Medulla oblongata (tissue), 1 donor: ENCODE data around the gene CPLX1.
"Not testable (repeated sequence)": the region's sequence is repeated elsewhere in the genome, so short reads cannot be mapped to it uniquely, and the experiment has no call there.

Experiments
- DNase-seq: peaks from one replicate; pipeline ENCODE4 v3.0.0-alpha.2; 2015; ENCODE audit errors: extremely low spot score

The CPLX1 gene

DNA sequence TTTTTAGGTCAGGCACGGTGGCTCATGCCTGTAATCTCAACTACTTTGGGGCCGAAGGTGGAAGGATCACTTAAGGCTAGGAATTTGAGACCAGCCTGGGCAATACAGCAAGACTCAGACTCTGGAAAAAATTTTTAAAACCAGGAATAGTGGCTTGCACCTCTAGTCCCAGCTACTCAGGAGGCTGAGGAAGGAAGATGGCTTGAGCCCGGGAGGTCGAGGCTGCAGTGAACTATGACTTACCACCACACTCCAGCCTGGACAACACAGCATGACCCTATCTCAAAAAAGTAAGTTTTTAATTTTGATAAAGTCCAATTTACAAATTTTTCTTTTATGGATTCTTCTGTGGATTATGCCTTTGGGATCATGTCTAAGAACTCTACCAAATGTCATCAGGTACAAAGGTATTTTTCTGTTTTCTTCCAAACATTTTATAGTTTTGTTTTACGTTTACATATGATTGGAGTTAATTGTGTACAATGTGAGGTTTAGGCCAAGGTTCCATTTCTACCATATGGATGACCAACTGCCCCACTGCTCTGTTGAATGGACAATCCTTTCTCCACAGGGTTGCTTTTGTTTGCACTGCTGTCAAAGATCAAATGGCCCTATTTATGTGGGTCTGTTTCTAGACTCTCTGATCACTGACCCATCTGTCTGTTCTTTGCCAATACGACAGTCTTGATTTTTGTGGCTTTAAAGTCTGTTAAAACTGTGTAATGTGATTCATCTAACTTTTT lies 48.2 kb downstream of the CPLX1 start:
- DNase-seq = peak; percentile 62

GRCh38 chr4:776743-777441 lies 49.0 kb downstream of the CPLX1 start:
- no peak for DNase-seq

GRCh38 chr4:775485-775884 lies 50.4 kb downstream of the CPLX1 start:
- not testable (repeated sequence) for DNase-seq

DNA sequence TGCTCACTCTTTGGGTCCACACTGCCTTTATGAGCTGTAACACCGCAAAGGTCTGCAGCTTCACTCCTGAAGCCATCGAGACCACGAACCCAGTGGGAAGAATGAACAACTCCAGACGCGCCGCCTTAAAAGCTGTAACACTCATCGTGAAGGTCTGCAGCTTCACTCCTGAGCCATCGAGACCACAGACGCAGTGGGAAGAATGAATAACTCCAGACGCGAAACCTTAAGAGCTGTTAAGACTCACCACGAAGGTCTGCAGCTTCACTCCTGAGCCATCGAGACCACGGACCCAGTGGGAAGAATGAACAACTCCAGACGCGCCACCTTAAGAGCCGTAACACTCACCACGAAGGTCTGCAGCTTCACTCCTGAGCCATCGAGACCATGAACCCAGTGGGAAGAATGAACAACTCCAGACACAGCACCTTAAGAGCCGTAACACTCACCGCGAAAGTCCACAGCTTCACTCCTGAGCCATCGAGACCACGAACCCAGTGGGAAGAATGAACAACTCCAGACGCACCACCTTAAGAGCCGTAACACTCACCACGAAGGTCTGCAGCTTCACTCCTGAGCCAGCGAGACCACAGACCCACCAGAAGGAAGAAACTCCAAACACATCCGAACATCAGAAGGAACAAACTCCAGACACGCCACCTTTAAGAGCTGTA lies 51.4 kb downstream of the CPLX1 start:
- DNase-seq = not testable (repeated sequence)

DNA sequence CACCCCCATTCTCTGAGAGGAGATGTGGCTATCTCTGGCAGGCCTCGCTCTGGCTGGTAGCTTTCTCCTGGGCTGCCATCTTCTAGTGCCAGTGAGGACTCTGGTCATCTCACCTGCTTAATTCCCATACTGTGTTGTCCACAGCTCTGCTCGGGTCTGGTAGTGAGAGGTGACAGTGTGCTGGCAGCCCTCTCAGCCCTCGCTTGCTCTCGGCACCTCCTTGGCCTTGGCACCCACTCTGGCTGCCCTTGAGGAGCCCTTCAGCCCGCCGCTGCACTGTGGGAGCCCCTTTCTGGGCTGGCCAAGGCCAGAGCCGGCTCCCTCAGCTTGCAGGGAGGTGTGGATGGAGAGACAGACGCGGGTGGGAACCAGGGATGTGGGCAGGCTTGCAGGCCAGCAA lies 52.7 kb downstream of the CPLX1 start:
- no peak for DNase-seq

DNA sequence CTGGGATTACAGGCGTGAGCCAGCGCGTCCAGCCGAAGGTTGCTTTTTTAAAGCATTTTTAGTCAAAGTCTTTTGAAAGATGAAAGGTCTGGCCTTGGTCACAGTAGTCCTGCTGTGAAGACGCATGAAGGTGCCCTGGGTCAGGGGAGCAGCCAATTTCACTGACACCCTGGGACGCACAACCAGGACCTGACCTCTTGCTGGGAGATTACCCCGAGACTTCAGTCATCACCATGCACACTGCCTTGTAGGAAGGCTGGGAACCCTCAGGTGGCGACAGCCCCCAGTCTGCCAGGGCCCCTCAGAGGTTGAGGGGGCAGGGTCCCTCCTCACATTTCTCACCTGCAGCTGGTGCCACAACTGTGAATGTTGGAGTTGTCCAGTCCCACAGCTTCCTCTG lies 53.2 kb downstream of the CPLX1 start:
- DNase-seq = no peak

- DNase-seq = no peak
Observed at GRCh38 chr4:772118-772517, 53.8 kb downstream of the CPLX1 start.

GRCh38 chr4:771464-771863 lies 54.5 kb downstream of the CPLX1 start:
- DNase-seq = no peak

GRCh38 chr4:770022-770421 lies 55.9 kb downstream of the CPLX1 start:
- no peak for DNase-seq

GRCh38 chr4:769511-769910 lies 56.4 kb downstream of the CPLX1 start:
- DNase-seq = no peak

- peak; percentile 45 for DNase-seq
Observed at GRCh38 chr4:768995-769394, 56.9 kb downstream of the CPLX1 start.

DNA sequence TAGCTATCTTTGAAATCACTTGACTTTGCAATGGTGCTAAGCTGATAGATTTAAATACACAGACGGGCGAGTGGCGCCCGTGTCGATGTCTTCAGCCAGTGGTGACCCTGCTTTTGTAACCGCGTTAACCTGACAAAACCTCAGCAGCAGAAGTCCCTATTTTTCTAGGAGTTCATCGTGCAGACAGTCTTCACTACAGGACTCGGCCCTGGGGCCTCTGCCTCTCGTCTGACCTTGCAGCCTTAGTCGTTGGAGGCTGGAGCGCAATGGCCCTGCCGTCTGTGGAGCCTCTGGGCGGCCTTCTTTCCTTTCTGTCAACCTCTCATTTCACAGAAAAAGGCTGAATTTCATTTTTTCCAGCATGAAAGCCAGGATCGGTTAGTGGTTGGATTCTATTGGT lies 57.9 kb downstream of the CPLX1 start:
- DNase-seq = no peak

DNA sequence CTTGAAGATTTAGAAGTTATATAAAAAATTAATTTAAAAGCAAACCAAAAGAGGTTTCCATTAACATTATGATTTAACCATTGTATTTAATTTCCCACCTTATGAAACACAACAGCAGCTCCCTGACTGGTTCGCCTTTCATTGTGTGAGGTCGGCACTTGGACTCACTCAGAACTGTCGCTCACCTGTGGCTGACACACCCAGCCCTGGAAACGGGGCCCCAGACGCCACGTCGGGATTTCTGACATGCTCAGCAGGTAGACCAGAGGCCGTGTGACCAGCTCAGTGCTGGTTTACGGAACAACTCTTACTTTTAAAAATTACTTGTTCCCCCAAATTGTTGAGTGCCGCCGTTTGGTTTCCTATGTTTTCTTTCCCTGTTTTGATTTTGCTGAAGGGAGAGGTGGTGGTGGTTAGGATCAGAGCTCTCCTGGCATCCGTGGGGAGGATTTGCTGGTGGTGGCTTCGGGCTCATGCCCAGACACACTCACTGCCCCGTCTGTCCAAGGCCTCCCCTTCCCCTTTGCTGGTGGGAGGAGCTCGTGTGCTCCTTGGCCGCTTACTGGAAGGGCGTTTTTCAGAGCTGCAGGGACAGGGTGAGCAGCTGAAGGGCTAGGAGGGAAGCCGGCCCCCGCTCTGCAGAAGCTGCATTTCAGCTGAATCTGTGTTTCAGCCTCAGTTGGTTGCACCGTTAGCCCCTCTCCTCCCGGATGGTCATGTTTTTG lies 59.2 kb downstream of the CPLX1 start:
- no peak for DNase-seq

DNA sequence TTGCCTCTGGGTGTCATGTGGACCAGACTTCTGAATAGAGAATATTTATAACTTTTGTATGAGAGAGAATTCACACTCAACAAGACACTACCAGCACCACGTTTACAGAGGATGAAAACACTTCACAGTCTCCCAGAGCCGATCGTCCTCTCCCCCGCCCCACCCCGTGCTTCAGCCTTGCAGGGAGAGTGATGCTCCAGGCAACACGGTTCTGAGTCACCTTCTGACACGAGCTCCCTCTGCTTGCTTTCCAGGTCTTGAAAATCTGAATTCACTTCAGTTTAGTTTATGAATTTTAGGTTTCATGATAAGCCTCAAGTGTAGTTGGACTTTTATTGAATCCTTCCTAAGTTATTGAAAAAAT lies 59.8 kb downstream of the CPLX1 start:
- no peak for DNase-seq

GRCh38 chr4:764405-765169 lies 61.3 kb downstream of the CPLX1 start:
- DNase-seq = no peak

DNA sequence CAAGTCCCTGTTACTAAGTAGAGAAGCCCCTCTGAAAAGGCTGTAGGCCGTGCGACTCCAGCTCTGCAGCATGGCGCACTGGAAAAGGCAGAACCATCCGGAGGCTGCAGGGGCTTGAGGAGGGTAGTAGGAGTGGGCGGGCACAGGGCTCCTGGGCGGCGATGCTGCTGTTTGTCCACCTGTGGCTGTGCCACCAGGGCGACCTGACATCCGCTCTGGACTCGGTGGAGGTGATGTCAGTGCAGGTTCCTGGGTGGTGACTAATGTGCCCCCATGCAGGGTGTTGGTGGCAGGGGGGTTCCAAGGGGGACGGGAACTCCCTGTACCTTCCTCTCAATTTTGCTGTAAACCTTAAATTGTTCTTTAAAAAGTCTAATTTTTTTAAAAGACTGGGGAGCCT lies 62.0 kb downstream of the CPLX1 start:
- no peak for DNase-seq

DNA sequence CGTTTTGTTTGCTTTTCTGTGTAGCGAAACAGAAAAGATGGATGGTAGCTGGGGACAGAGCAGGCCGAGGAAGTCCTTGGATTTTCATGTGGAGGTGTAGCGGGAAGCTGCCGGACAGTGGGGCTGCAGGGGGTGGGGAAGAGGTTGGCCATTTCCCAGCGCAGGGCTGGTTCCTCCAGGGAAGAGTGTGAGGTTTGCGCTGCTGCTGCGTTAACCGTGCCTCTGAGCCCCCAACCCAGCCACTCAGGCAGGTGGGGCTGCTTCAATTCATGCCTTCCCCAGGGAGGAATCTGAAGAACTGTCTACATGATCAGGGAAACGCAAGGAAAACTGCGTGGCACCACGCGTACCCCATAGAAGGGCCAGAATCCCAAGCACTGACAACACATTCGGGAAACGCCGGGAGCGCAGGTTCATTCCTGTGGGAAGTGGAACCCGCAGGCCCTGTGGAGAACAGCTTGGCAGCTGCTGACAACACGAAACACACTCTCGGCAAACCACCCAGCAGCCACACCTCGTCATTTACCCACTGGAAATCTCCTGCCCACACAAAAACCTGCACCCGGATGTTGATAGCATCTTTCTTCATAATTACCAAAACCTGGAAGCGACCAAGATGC lies 62.6 kb downstream of the CPLX1 start:
- no peak for DNase-seq

DNA sequence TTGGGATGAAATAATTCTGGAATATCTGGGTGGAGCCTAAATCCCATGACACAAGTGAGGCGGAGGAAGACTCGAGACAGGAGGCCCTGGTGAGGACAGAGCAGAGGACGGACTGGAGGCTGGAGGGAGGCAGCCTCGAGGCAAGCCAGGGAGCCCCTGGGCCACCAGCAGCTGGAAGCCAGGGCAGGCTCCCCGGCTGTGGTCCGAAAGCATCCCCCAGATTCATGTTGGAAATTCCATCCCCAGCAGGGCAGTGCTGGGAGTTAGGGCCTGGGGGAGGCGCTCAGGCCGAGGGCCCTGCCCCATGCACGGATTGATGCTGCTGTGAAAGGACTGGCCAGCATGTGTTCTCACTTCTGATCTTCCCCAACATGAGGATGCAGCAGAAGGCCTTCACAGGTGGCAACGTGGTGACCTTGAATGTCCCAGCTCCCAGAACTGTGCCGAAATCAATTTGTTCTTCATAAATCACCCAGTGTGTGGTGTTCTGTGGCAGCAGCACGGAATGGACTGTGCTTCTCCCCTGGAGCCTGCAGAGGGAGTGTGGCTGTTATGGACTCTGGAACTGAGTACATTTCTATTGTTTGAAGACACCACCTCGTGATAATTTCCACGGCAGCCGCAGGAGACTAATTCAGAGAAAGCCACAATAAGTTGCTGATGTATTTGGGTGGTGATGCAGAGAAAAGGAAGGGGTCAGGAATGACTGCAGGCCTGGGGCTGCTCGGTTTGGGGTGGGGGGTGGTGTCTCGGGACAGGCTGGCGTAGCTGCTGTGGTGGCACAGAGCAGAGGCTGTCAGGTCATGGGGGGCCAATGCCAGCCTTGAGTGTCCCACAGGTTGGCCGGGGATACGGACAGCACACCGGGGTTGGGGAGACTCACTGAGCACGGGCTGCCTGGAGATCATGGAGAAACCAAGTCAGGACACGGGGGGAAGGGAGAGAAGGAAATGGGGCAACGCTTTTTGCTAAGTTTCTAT lies 63.4 kb downstream of the CPLX1 start:
- peak; percentile 60 for DNase-seq

GRCh38 chr4:761739-762138 lies 64.2 kb downstream of the CPLX1 start:
- DNase-seq = no peak

GRCh38 chr4:761086-761485 lies 64.8 kb downstream of the CPLX1 start:
- DNase-seq = no peak
